ENCODE results near the gene ZNF512B.
A peak's percentile ranks its signal among the peaks of the same experiment; 100 is the strongest.

Gene ZNF512B

GRCh38 chr20:63957004-63957689, 12.6 kb downstream of the ZNF512B start (continued):
- TF ChIP-seq KLF16 (tag by site-specific recombination; IDR thresholded peaks at IDR 0.05) (0 out of 2 replicates have a peak, but pooled peaks have one; percentile 24), ZNF292 (tag by site-specific recombination; IDR thresholded peaks at IDR 0.05; ENCODE audit: borderline replicate concordance, low read depth) (no peak), ZNF76 (tag by site-specific recombination; IDR thresholded peaks at IDR 0.05; ENCODE audit: borderline replicate concordance, low read depth) (0 out of 2 replicates have a peak, but pooled peaks have one; percentile 16), CTCF (tag by site-specific recombination; IDR thresholded peaks at IDR 0.05) (peak; percentile 51; the same call in 1 of the 2 replicates), ZNF600 (tag by site-specific recombination; IDR thresholded peaks at IDR 0.05) (peak; percentile 55; the same call in 1 of the 2 replicates), ZBTB26 (tag by site-specific recombination; optimal IDR thresholded peaks at IDR 0.05) (no peak), KLF9 (tag by site-specific recombination; IDR thresholded peaks at IDR 0.05; ENCODE audit: low read depth) (peak; percentile 62), SP7 (tag by site-specific recombination; IDR thresholded peaks at IDR 0.05) (peak; percentile 18; the same call in 1 of the 2 replicates), ZBTB8A (tag by site-specific recombination; IDR thresholded peaks at IDR 0.05) (peak; percentile 79), FEZF1 (tag by site-specific recombination; IDR thresholded peaks at IDR 0.05) (no peak), PRDM10 (tag by site-specific recombination; IDR thresholded peaks at IDR 0.05) (peak; percentile 91), ZSCAN4 (tag by site-specific recombination; IDR thresholded peaks at IDR 0.05) (no peak)

GRCh38 chr20:63956664-63957003, 13.1 kb downstream of the ZNF512B start:
- ChIA-PET CTCF (interaction anchor here (0.6 to 1.2 kb wide), 4 partner anchors 18 to 64 kb away, joined by 3 to 5 read pairs (median 3); no protein-coding TSS in a partner anchor), POLR2A (interaction anchor here (0.6 to 2.7 kb wide), 14 partner anchors 7 to 215 kb away, joined by 3 to 21 read pairs (median 3); partner anchors contain the start of genes PRPF6, SAMD10, TCEA2 and TPD52L2)
- peaks cover 0 to 36% of the 10 kb centered on the region in 2 experiments; a peak in 1 of 3 replicates for H3K36me3 ChIP-seq (ENCODE audit: control insufficient read depth in 2 of 2, insufficient read depth in 1 of 2, low read length in 2 of 2)
- peak overlapping the region; percentile 62; the same call in 1 of the 2 replicates for H3K27ac ChIP-seq (ENCODE audit: extremely low read depth, low read depth, low read length)
- TF ChIP-seq ZNF24 (tag by site-specific recombination; IDR thresholded peaks at IDR 0.05) (0 out of 2 replicates have a peak, but pooled peaks have one; percentile 22), SCRT2 (tag by site-specific recombination; IDR thresholded peaks at IDR 0.05) (0 out of 2 replicates have a peak, but pooled peaks have one; percentile 10), ZNF335 (tag by site-specific recombination; conservative IDR thresholded peaks at IDR 0.05) (peak; percentile 87), KLF9 (tag by site-specific recombination; IDR thresholded peaks at IDR 0.05; ENCODE audit: low read depth) (peak; percentile 92), KLF16 (tag by site-specific recombination; IDR thresholded peaks at IDR 0.05) (peak; percentile 45; the same call in 1 of the 2 replicates), YY1 (tag by site-specific recombination; IDR thresholded peaks at IDR 0.05) (no peak), ZFHX2 (tag by site-specific recombination; conservative IDR thresholded peaks at IDR 0.05) (no peak), ZNF404 (tag by site-specific recombination; IDR thresholded peaks at IDR 0.05) (no peak)
- H3K4me1 ChIP-seq (ENCODE audit: control insufficient read depth, insufficient read depth, low read length): peaks cover 4% of the 10 kb centered on the region; the same call in 1 of the 2 replicates
- peak overlapping the region; percentile 36 for H3K4me3 ChIP-seq (ENCODE audit: low read depth, low read length)
- H3K9me3 ChIP-seq (ENCODE audit: control insufficient read depth, insufficient read depth, low read depth, low read length): no peaks in the 10 kb centered on the region

Data from HEK293 (cell line).